Naive thymus-derived CD4-positive, alpha-beta T cell (primary cell): ENCODE measurements around the gene SOX5. TPM values are rescaled to one million over a fixed set of nuclear protein-coding genes. Genes with fewer than 3 reads are reported as not detected.

Source experiments
- ATAC-seq: fragments of 150-1000 bp; cut with Tn5 transposase; 2 replicates; pipeline ENCODE4 v1.10.0; 2021; ENCODE audit warnings: mild to moderate bottlenecking, moderate library complexity
- CTCF ChIA-PET: fragments of 350-600 bp; sonication (Branson Sonifier 250); formaldehyde crosslinking; loops from one replicate; lab custom pipeline; 2021; ENCODE audit warnings: antibody characterized with exemption; lab: Charles Lee
- POLR2A ChIA-PET: fragments of 350-600 bp; sonication (Branson Sonifier 250); formaldehyde crosslinking; loops from one replicate; lab custom pipeline; 2021; ENCODE audit warnings: antibody characterized with exemption, inconsistent platforms; lab: Charles Lee
- DNase-seq, 9 donors: peaks; one replicate each; pipeline versions ENCODE4 v3.0.0 to v3.0.0-alpha.2; 2020 to 2022; ENCODE audit warnings: mixed read lengths in 1 of 9
- H3K27ac ChIP-seq: one replicate; pipeline ENCODE4 v1.7.0; 2013; ENCODE audit warnings: mild to moderate bottlenecking, low read depth, low read length, moderate library complexity
- H3K27me3 ChIP-seq, 2 donors: one replicate each; pipeline ENCODE4 v1.7.0; 2013; ENCODE audit warnings: low read length in 2 of 2, mild to moderate bottlenecking in 2 of 2, moderate library complexity in 2 of 2; ENCODE audit not compliant: control insufficient read depth in 2 of 2, insufficient read depth in 2 of 2
- H3K36me3 ChIP-seq, 3 experiments: 1 replicate in 2 of 3; 2 replicates in 1 of 3; pipeline ENCODE4 v1.7.0; 2013; ENCODE audit warnings: low read length in 3 of 3, mild to moderate bottlenecking in 3 of 3, moderate library complexity in 1 of 3; ENCODE audit not compliant: insufficient read depth in 3 of 3, control insufficient read depth in 2 of 3
- H3K4me1 ChIP-seq, 2 donors: one replicate each; pipeline ENCODE4 v1.7.0; 2013; ENCODE audit warnings: low read length in 2 of 2, mild to moderate bottlenecking in 2 of 2, moderate library complexity in 1 of 2; ENCODE audit not compliant: control insufficient read depth in 2 of 2, insufficient read depth in 2 of 2
- H3K4me3 ChIP-seq: 2 replicates; pipeline ENCODE4 v1.7.0; 2013; ENCODE audit warnings: mild to moderate bottlenecking, low read length
- H3K9me3 ChIP-seq, 3 experiments: 1 replicate in 2 of 3; 2 replicates in 1 of 3; pipeline ENCODE4 v1.7.0; 2013; ENCODE audit warnings: low read length in 3 of 3; ENCODE audit not compliant: control insufficient read depth in 2 of 3
- H3K27ac Mint-ChIP-seq, 9 donors: one replicate each; pipeline ENCODE4 v1.8.0; 2020 to 2022; ENCODE audit warnings: mixed read lengths in 9 of 9, mild to moderate bottlenecking in 8 of 9, moderate library complexity in 5 of 9, inconsistent platforms in 2 of 9
- H3K27me3 Mint-ChIP-seq, 5 donors: one replicate each; pipeline ENCODE4 v1.8.0; 2021 to 2022; ENCODE audit warnings: mixed read lengths in 5 of 5, mild to moderate bottlenecking in 1 of 5
- H3K36me3 Mint-ChIP-seq, 5 donors: one replicate each; pipeline ENCODE4 v1.8.0; 2020 to 2022; ENCODE audit warnings: mixed read lengths in 5 of 5, mild to moderate bottlenecking in 3 of 5, inconsistent platforms in 1 of 5
- H3K4me1 Mint-ChIP-seq, 7 donors: one replicate each; pipeline ENCODE4 v1.8.0; 2020 to 2022; ENCODE audit warnings: mixed read lengths in 7 of 7, mild to moderate bottlenecking in 3 of 7, inconsistent platforms in 1 of 7
- H3K4me3 Mint-ChIP-seq, 10 donors: one replicate each; pipeline ENCODE4 v1.8.0; 2020 to 2022; ENCODE audit warnings: mild to moderate bottlenecking in 10 of 10, mixed read lengths in 10 of 10, moderate library complexity in 6 of 10, inconsistent platforms in 2 of 10
- H3K9me3 Mint-ChIP-seq, 11 donors: one replicate each; pipeline ENCODE4 v1.8.0; 2020 to 2022; ENCODE audit warnings: mixed read lengths in 11 of 11, mild to moderate bottlenecking in 4 of 11, inconsistent platforms in 1 of 11, moderate library complexity in 1 of 11
- intact Hi-C, 2 donors: fragments of 100-400 bp; cut with micrococcal nuclease; formaldehyde crosslinking; loops; one replicate each; pipeline ENCODE4 v1.15.1; 2023
- polyA plus RNA-seq, 2 donors: library from polyadenylated mRNA; unstranded; fragments of 300-500 nt; fragmentation: Illumina TruSeq; gene quantifications; one replicate each; pipeline ENCODE4 v1.2.3, GENCODE V29; 2021
- total RNA-seq, 6 experiments: library from RNA in 5 of 6; stranded (reverse) in 5 of 6; gene quantifications; 1 replicate in 5 of 6; 2 replicates in 1 of 6; pipeline ENCODE4 v1.2.3 and lab custom pipeline; 2021 to 2026

Gene SOX5
- total and polyA plus RNA-seq, 7 experiments from 2014 or later = 0.05 TPM; not detected in 6

GRCh38 chr12:23853640-23854039 lies 95.8 kb downstream of the SOX5 start:
- POLR2A ChIA-PET = no interaction called here
- Histone ChIP-seq H3K27ac (no peak overlapping the region), H3K27me3 (no peaks in the 10 kb centered on the region), H3K36me3 (no peaks in the 10 kb centered on the region), H3K4me1 (no peaks in the 10 kb centered on the region), H3K4me3 (no peak overlapping the region), H3K9me3 (no peaks in the 10 kb centered on the region)
- intact Hi-C loops = no loop called here
- no peak overlapping the region for H3K27ac Mint-ChIP-seq
- H3K27me3 Mint-ChIP-seq = no peaks in the 10 kb centered on the region
- CTCF ChIA-PET = no interaction called here
- H3K4me1 Mint-ChIP-seq = no peaks in the 10 kb centered on the region
- no peak for ATAC-seq
- DNase-seq = no peak
- peaks cover 0 to 4% (median 0%) of the 10 kb centered on the region in 11 donors for H3K9me3 Mint-ChIP-seq
- no peak overlapping the region for H3K4me3 Mint-ChIP-seq
- H3K36me3 Mint-ChIP-seq = no peaks in the 10 kb centered on the region

GRCh38 chr12:23851602-23852001 lies 97.9 kb downstream of the SOX5 start:
- H3K4me3 Mint-ChIP-seq = no peak overlapping the region
- DNase-seq (no peak), ATAC-seq (no peak)
- Histone ChIP-seq H3K9me3 (no peaks in the 10 kb centered on the region), H3K36me3 (no peaks in the 10 kb centered on the region), H3K27ac (no peak overlapping the region), H3K27me3 (no peaks in the 10 kb centered on the region), H3K4me3 (no peak overlapping the region), H3K4me1 (no peaks in the 10 kb centered on the region)
- POLR2A ChIA-PET = no interaction called here
- no peaks in the 10 kb centered on the region for H3K9me3 Mint-ChIP-seq
- CTCF ChIA-PET = no interaction called here
- no peaks in the 10 kb centered on the region for H3K4me1 Mint-ChIP-seq
- no peaks in the 10 kb centered on the region for H3K36me3 Mint-ChIP-seq
- intact Hi-C loops = no loop called here
- no peaks in the 10 kb centered on the region for H3K27me3 Mint-ChIP-seq
- H3K27ac Mint-ChIP-seq = no peak overlapping the region

- CTCF ChIA-PET = no interaction called here
- H3K4me1 Mint-ChIP-seq = no peaks in the 10 kb centered on the region
- H3K27me3 ChIP-seq = no peaks in the 10 kb centered on the region
- H3K27me3 Mint-ChIP-seq = no peaks in the 10 kb centered on the region
- intact Hi-C loops = no loop called here
- H3K27ac Mint-ChIP-seq = no peak overlapping the region
- no peak overlapping the region for H3K4me3 Mint-ChIP-seq
- no peaks in the 10 kb centered on the region for H3K4me1 ChIP-seq
- no peaks in the 10 kb centered on the region for H3K9me3 ChIP-seq
- H3K4me3 ChIP-seq = no peak overlapping the region
- H3K27ac ChIP-seq = no peak overlapping the region
- DNase-seq (no peak), ATAC-seq (no peak)
- no peaks in the 10 kb centered on the region for H3K36me3 Mint-ChIP-seq
- POLR2A ChIA-PET = no interaction called here
- no peaks in the 10 kb centered on the region for H3K36me3 ChIP-seq
- H3K9me3 Mint-ChIP-seq = peaks cover 0 to 4% (median 0%) of the 10 kb centered on the region in 11 donors
Observed at GRCh38 chr12:23847857-23848256, 101.6 kb downstream of the SOX5 start.

GRCh38 chr12:23843958-23844357 lies 105.5 kb downstream of the SOX5 start:
- peaks cover 0 to 8% (median 0%) of the 10 kb centered on the region in 11 donors for H3K9me3 Mint-ChIP-seq
- H3K4me3 Mint-ChIP-seq = no peak overlapping the region
- no peak overlapping the region for H3K27ac Mint-ChIP-seq
- no peaks in the 10 kb centered on the region for H3K36me3 ChIP-seq
- ATAC-seq (no peak), DNase-seq (no peak)
- intact Hi-C loops = no loop called here
- H3K27me3 Mint-ChIP-seq = no peaks in the 10 kb centered on the region
- H3K27me3 ChIP-seq = no peaks in the 10 kb centered on the region
- H3K27ac ChIP-seq = no peak overlapping the region
- ChIA-PET CTCF (no interaction called here), POLR2A (no interaction called here)
- H3K4me3 ChIP-seq = no peak overlapping the region
- H3K4me1 ChIP-seq = no peaks in the 10 kb centered on the region
- H3K36me3 Mint-ChIP-seq = no peaks in the 10 kb centered on the region
- H3K9me3 ChIP-seq = no peaks in the 10 kb centered on the region
- H3K4me1 Mint-ChIP-seq = no peaks in the 10 kb centered on the region

GRCh38 chr12:23834076-23834475 lies 115.4 kb downstream of the SOX5 start:
- POLR2A ChIA-PET = no interaction called here
- H3K9me3 Mint-ChIP-seq = peaks cover 0 to 5% (median 0%) of the 10 kb centered on the region in 11 donors
- no peaks in the 10 kb centered on the region for H3K36me3 ChIP-seq
- H3K27ac ChIP-seq = no peak overlapping the region
- no peaks in the 10 kb centered on the region for H3K27me3 Mint-ChIP-seq
- no peak for DNase-seq
- H3K4me3 ChIP-seq = no peak overlapping the region
- H3K4me3 Mint-ChIP-seq = no peak overlapping the region
- CTCF ChIA-PET = no interaction called here
- ATAC-seq = no peak
- no peaks in the 10 kb centered on the region for H3K36me3 Mint-ChIP-seq
- no peaks in the 10 kb centered on the region for H3K4me1 ChIP-seq
- no peaks in the 10 kb centered on the region for H3K9me3 ChIP-seq
- no peak overlapping the region for H3K27ac Mint-ChIP-seq
- H3K4me1 Mint-ChIP-seq = no peaks in the 10 kb centered on the region
- intact Hi-C loops = no loop called here
- no peaks in the 10 kb centered on the region for H3K27me3 ChIP-seq

DNA sequence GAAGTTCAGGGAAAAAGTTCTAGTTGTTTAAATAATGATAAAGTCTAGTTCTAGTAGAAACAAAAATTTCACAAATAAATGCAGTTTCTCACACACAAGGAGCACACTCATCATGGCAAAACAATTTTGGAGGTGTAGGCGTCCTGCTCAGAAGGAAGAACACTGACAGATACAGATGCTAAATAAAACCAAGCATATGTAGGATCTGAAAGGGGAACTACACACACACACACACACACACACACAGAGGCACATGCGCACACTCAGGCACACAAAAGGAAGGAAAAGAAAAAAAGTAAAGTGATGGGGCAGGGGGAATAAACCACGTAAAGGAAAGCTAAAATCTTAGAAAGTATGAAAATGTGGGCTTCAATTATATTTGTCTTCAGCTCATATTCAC lies 117.7 kb downstream of the SOX5 start:
- CTCF ChIA-PET = no interaction called here
- H3K27me3 ChIP-seq = no peaks in the 10 kb centered on the region
- no peaks in the 10 kb centered on the region for H3K9me3 ChIP-seq
- no peak overlapping the region for H3K27ac ChIP-seq
- no peak overlapping the region for H3K4me3 ChIP-seq
- no peaks in the 10 kb centered on the region for H3K36me3 ChIP-seq
- POLR2A ChIA-PET = no interaction called here
- intact Hi-C loops = no loop called here
- ATAC-seq = no peak
- Mint-ChIP-seq H3K4me1 (no peaks in the 10 kb centered on the region), H3K4me3 (no peak overlapping the region), H3K36me3 (no peaks in the 10 kb centered on the region), H3K27ac (no peak overlapping the region), H3K9me3 (peaks cover 0 to 5% (median 0%) of the 10 kb centered on the region in 11 donors), H3K27me3 (no peaks in the 10 kb centered on the region)
- DNase-seq = no peak
- no peaks in the 10 kb centered on the region for H3K4me1 ChIP-seq

GRCh38 chr12:23830210-23830609 lies 119.3 kb downstream of the SOX5 start:
- no peak for ATAC-seq
- Mint-ChIP-seq H3K4me1 (no peaks in the 10 kb centered on the region), H3K27me3 (no peaks in the 10 kb centered on the region), H3K27ac (no peak overlapping the region), H3K9me3 (peaks cover 0 to 5% (median 0%) of the 10 kb centered on the region in 11 donors), H3K4me3 (no peak overlapping the region), H3K36me3 (no peaks in the 10 kb centered on the region)
- intact Hi-C loops = no loop called here
- H3K4me1 ChIP-seq = no peaks in the 10 kb centered on the region
- no peak for DNase-seq
- H3K27me3 ChIP-seq = no peaks in the 10 kb centered on the region
- H3K9me3 ChIP-seq = no peaks in the 10 kb centered on the region
- H3K36me3 ChIP-seq = no peaks in the 10 kb centered on the region
- no peak overlapping the region for H3K4me3 ChIP-seq
- no peak overlapping the region for H3K27ac ChIP-seq
- POLR2A ChIA-PET = no interaction called here
- CTCF ChIA-PET = no interaction called here
